Esophagus muscularis mucosa (tissue), 4 donors: Measurements from ENCODE around the gene CSRNP2. TPM values are rescaled to one million over a fixed set of nuclear protein-coding genes. Genes with fewer than 3 reads are reported as not detected.

ENCODE experiments used
- DNase-seq: peaks from one replicate; pipeline ENCODE4 v3.0.0-alpha.2; 2017; ENCODE audit errors: extremely low spot score
- H3K27ac ChIP-seq, 4 donors: fragments of 200-600 bp; sonication (generic); replicated peaks in 1 of 4; 1 replicate in 3 of 4; 2 replicates in 1 of 4; pipeline ENCODE4 v1.5.1; 2016 to 2019; ENCODE audit warnings: mild to moderate bottlenecking in 1 of 4
- H3K27me3 ChIP-seq, 4 donors: fragments of 200-600 bp; sonication (generic); one replicate each; pipeline versions ENCODE4 v1.5.1 to v1.6.0; 2016 to 2019
- H3K36me3 ChIP-seq, 4 donors: fragments of 200-600 bp; sonication (generic); one replicate each; pipeline ENCODE4 v1.5.1; 2016 to 2019
- H3K4me1 ChIP-seq, 4 donors: fragments of 200-600 bp; sonication (generic); one replicate each; pipeline ENCODE4 v1.5.1; 2016 to 2019
- H3K4me3 ChIP-seq, 4 donors: fragments of 200-600 bp; sonication (generic); 1 replicate in 2 of 4; 2 replicates in 2 of 4; pipeline ENCODE4 v1.5.1; 2016 to 2019; ENCODE audit warnings: mild to moderate bottlenecking in 4 of 4, moderate library complexity in 1 of 4
- H3K9me3 ChIP-seq, 4 donors: fragments of 200-600 bp; sonication (generic); 1 replicate in 3 of 4; 2 replicates in 1 of 4; pipeline ENCODE4 v1.5.1; 2016 to 2019
- EP300 ChIP-seq: sonication (generic); formaldehyde crosslinking; IDR thresholded peaks from one replicate; pipeline ENCODE4 v1.6.1; 2017; ENCODE audit warnings: antibody characterized with exemption
- POLR2A ChIP-seq: fragments of 450-650 bp; IDR thresholded peaks from one replicate; pipeline ENCODE4 v1.6.1; 2017; ENCODE audit warnings: antibody characterized with exemption, moderate library complexity, mild to moderate bottlenecking, low read depth
- POLR2AphosphoS5 ChIP-seq, 2 donors: sonication (generic); formaldehyde crosslinking; IDR thresholded peaks; one replicate each; pipeline ENCODE4 v1.6.1; 2017; ENCODE audit warnings: antibody characterized with exemption in 2 of 2
- WGBS: methylation state at CpG from one replicate; pipeline ENCODE4 v1.1.5; 2018; 5-methylcytosine and 5-hydroxymethylcytosine counted together
- intact Hi-C: fragments of 100-400 bp; cut with DNase I; formaldehyde crosslinking; loops from one replicate; pipeline ENCODE4 v1.15.1; 2023
- total RNA-seq, 4 donors: library from RNA; depleted of rRNA; stranded (reverse); fragments of >200 nt; gene quantifications; one replicate each; pipeline versions ENCODE4 v1.1.0 to v1.2.1, GENCODE V29; 2016
- TF ChIP-seq, protein P1 (sequence below), 3 experiments: fragments of 200-600 bp in 2 of 3; fragments of 450-650 bp in 1 of 3; sonication (generic) in 2 of 3; IDR thresholded peaks; one replicate each; pipeline ENCODE4 v1.5.1; 2017 to 2019; ENCODE audit warnings: antibody characterized with exemption in 3 of 3, mild to moderate bottlenecking in 2 of 3, moderate library complexity in 1 of 3

The CSRNP2 gene
- total RNA-seq, 4 donors from 2014 or later: 20.3 to 31.5 (median 25.5) TPM

DNA sequence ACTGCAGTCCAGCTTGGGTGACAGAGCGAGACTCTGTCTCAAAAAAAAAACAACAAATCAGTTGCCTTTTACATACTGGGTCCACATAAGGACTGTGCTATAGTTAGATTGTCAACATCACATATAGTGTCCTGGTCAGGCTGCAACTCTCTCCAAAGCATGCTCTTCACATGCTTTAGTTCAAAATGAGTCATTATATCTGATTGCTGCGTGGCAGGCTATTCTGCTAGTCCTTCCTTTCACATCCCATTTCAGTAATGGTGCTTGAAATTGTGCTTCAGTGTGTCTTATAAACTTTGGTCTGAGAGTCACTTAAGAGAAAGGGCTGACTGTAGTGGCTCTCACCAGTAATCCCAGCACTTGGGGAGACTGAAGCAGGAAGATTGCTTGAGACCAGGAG lies 28.3 kb downstream of the CSRNP2 start:
- no peak for DNase-seq
- 92% methylated on average over 2 of the region's 2 CpGs for WGBS
- intact Hi-C loops: no loop called here
- Histone ChIP-seq H3K4me1 (peaks cover 0 to 2% (median 1%) of the 10 kb centered on the region in 4 donors), H3K9me3 (no peaks in the 10 kb centered on the region), H3K4me3 (no peak overlapping the region), H3K36me3 (peaks cover 59 to 100% (median 81%) of the 10 kb centered on the region in 4 donors), H3K27ac (no peak overlapping the region), H3K27me3 (no peaks in the 10 kb centered on the region)
- TF ChIP-seq EP300: no peak
- TF ChIP-seq POLR2AphosphoS5 (IDR thresholded peaks at IDR 0.05): no peak
- no peak for TF ChIP-seq POLR2A
- TF ChIP-seq, protein P1, sequence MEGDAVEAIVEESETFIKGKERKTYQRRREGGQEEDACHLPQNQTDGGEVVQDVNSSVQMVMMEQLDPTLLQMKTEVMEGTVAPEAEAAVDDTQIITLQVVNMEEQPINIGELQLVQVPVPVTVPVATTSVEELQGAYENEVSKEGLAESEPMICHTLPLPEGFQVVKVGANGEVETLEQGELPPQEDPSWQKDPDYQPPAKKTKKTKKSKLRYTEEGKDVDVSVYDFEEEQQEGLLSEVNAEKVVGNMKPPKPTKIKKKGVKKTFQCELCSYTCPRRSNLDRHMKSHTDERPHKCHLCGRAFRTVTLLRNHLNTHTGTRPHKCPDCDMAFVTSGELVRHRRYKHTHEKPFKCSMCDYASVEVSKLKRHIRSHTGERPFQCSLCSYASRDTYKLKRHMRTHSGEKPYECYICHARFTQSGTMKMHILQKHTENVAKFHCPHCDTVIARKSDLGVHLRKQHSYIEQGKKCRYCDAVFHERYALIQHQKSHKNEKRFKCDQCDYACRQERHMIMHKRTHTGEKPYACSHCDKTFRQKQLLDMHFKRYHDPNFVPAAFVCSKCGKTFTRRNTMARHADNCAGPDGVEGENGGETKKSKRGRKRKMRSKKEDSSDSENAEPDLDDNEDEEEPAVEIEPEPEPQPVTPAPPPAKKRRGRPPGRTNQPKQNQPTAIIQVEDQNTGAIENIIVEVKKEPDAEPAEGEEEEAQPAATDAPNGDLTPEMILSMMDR (IDR thresholded peaks at IDR 0.05): no peak

DNA sequence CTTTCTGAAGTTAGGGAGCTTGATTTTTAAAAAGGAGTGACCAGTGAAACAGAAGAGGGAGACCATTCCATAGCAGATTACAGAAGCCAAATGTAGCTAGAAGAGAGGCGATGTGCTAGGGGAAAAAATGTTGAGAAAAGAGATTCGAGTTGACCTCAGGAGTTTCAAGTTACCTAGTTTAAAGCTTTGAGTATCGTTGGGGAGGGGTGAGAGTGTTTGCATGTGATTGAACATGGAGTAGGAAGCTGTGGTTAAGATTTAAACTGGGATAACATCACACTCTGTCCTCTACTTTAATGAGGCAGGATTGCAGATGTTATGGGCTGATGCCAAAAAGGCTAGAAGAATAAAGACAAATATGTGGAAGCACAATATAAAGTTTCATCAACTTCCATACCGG lies 31.6 kb downstream of the CSRNP2 start:
- intact Hi-C loops: no loop called here
- Histone ChIP-seq H3K4me3 (no peak overlapping the region), H3K36me3 (peaks cover 37 to 68% (median 48%) of the 10 kb centered on the region in 4 donors), H3K4me1 (peaks cover 18 to 28% (median 26%) of the 10 kb centered on the region in 4 donors), H3K27me3 (no peaks in the 10 kb centered on the region), H3K27ac (no peak overlapping the region), H3K9me3 (no peaks in the 10 kb centered on the region)
- no peak for TF ChIP-seq EP300
- no peak for TF ChIP-seq POLR2AphosphoS5 (IDR thresholded peaks at IDR 0.05)
- TF ChIP-seq, protein P1 (IDR thresholded peaks at IDR 0.05): no peak
- TF ChIP-seq POLR2A: no peak
- WGBS: 64% methylated on average over 4 of the region's 4 CpGs
- no peak for DNase-seq

DNA sequence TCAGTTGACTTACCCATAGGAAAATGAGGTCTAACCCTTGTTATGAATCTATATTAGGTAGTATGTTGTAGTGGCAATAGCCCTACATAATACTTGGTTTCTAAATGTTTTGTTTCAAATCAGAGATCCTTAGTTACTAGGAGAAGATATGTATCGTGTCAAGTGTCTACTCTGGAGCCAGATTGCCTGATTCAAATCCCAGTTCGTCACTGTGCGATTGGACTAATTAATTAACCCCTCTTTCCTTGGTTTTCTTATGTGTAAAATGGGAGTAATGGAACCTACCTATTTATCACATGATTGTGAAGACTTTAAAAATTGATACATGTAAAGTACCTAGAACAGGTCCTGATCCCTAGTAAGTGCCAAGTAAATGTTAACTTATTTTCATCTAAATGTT lies 33.9 kb downstream of the CSRNP2 start:
- TF ChIP-seq POLR2AphosphoS5 (IDR thresholded peaks at IDR 0.05) (no peak), POLR2A (no peak), EP300 (no peak)
- TF ChIP-seq, protein P1 (IDR thresholded peaks at IDR 0.05): no peak
- Histone ChIP-seq H3K27ac (no peak overlapping the region), H3K27me3 (no peaks in the 10 kb centered on the region), H3K36me3 (peaks cover 21 to 46% (median 26%) of the 10 kb centered on the region in 4 donors), H3K4me3 (peak overlapping the region in 2 of 4 donors; percentile 64 to 75), H3K4me1 (peaks cover 18 to 30% (median 26%) of the 10 kb centered on the region in 4 donors), H3K9me3 (no peaks in the 10 kb centered on the region)
- 82% methylated on average over 3 of the region's 3 CpGs for WGBS
- no peak for DNase-seq
- intact Hi-C loops: loop anchor here (5.0 kb wide), 1 partner anchor 188 kb away; the partner anchor contains the start of gene DAZAP2

DNA sequence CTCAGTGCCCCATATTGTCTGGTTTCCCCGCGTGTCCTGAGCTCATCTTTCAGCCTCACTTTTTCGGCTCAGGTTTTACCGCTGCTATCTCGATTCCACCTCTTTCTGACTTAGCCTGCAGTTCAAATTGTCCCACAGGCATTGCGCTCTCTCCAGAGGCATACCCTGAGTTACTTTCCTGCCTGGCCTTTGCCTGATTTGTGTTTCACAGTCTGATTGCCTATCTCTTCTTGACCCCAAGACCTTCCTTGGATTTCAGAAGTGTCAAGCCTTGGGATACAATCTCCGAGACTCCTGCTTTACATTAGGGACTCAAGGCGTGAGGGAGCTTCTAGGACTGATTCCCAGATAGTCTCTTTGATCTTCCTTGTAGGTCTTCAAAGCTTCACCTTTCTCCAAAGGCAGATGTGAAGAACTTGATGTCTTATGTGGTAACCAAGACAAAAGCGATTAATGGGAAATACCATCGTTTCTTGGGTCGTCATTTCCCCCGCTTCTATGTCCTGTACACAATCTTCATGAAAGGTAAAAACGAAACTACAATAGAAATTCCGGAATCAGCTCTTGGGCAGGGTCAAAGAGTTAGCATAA lies 34.6 kb downstream of the CSRNP2 start:
- DNase-seq: no peak
- no peak for TF ChIP-seq EP300
- TF ChIP-seq POLR2AphosphoS5 (IDR thresholded peaks at IDR 0.05): no peak
- no peak for TF ChIP-seq POLR2A
- TF ChIP-seq, protein P1 (IDR thresholded peaks at IDR 0.05): no peak
- no peaks in the 10 kb centered on the region for H3K9me3 ChIP-seq
- peaks cover 18 to 30% (median 26%) of the 10 kb centered on the region in 4 donors for H3K4me1 ChIP-seq
- peak overlapping the region; percentile 64 to 78 (median 76) for H3K4me3 ChIP-seq
- WGBS: 33% methylated on average over 14 of the region's 14 CpGs
- intact Hi-C loops: loop anchor here (5.0 kb wide), 1 partner anchor 189 kb away; the partner anchor contains the start of gene DAZAP2
- no peaks in the 10 kb centered on the region for H3K27me3 ChIP-seq
- peak overlapping the region; percentile 91 to 97 (median 93) for H3K27ac ChIP-seq
- peaks cover 13 to 38% (median 18%) of the 10 kb centered on the region in 4 donors for H3K36me3 ChIP-seq
